ENCODE data around the gene BCKDHB. TPM values are rescaled to one million over a fixed set of nuclear protein-coding genes. Genes with fewer than 3 reads are reported as not detected.

Gene BCKDHB
- total RNA-seq, 6 donors from 2014 or later, result 12.8 to 26.2 (median 14.5) TPM

DNA sequence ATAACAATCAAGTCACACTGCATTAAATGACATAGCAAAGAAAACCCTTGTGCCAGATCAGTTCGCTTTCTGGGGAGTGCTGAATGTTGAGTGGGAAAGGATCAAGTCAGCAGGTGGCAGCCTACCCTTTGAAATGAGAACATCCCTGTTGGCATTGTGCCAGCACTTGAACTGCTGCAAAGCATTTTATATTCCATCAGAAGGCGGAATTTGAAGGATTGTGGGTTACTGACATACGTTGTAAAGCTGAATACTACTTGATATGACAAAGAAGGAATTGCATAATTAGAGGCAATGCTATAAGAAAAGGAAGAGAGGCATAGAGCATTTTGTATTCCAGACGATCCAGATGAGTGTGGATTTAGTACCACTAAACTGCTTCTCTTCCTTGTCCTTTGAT is 26.5 kb downstream of the BCKDHB start:
- H3K9me3 ChIP-seq, result no peaks in the 10 kb centered on the region
- H3K27ac ChIP-seq, result no peak overlapping the region
- peaks cover 0 to 6% (median 0%) of the 10 kb centered on the region in 4 donors for H3K36me3 ChIP-seq
- no peaks in the 10 kb centered on the region for H3K27me3 ChIP-seq
- DNase-seq (peak in 1 of 2 donors; percentile 72), ATAC-seq (ENCODE audit: low FRiP score in 2 of 2) (peak in 1 of 2 donors; percentile 60)
- 49 to 60% methylated on average over 4 of the region's 4 CpGs for WGBS, 2 donors
- no peak overlapping the region for H3K4me3 ChIP-seq
- peak in 1 of 2 donors; percentile 14 for TF ChIP-seq POLR2AphosphoS5 (IDR thresholded peaks at IDR 0.05)
- no peak for TF ChIP-seq EP300 (IDR thresholded peaks at IDR 0.05)
- no peak for TF ChIP-seq POLR2A (IDR thresholded peaks at IDR 0.05)
- TF ChIP-seq, protein P1, sequence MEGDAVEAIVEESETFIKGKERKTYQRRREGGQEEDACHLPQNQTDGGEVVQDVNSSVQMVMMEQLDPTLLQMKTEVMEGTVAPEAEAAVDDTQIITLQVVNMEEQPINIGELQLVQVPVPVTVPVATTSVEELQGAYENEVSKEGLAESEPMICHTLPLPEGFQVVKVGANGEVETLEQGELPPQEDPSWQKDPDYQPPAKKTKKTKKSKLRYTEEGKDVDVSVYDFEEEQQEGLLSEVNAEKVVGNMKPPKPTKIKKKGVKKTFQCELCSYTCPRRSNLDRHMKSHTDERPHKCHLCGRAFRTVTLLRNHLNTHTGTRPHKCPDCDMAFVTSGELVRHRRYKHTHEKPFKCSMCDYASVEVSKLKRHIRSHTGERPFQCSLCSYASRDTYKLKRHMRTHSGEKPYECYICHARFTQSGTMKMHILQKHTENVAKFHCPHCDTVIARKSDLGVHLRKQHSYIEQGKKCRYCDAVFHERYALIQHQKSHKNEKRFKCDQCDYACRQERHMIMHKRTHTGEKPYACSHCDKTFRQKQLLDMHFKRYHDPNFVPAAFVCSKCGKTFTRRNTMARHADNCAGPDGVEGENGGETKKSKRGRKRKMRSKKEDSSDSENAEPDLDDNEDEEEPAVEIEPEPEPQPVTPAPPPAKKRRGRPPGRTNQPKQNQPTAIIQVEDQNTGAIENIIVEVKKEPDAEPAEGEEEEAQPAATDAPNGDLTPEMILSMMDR (IDR thresholded peaks at IDR 0.05), result peak in 4 of 6 experiments; percentile 14 to 48 (median 45)
- H3K4me1 ChIP-seq, result no peaks in the 10 kb centered on the region

DNA sequence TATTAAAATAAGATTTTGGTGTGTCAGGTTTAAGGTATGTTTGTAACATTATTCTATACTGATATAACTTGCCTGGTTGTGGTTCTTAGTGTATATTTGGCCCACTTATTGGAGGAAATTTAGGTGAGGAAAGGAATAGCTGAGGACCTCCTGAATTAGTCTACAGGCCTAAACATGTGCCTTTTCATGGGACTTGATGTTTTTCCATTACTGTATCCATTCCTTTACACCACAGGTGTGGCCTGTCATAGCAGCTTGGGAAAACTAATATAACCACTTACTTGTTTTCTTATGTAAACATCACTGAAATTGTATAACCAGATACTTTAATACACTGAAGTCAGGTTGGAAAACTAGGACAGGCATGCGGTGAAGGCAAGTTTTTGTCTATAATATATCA is 27.6 kb downstream of the BCKDHB start:
- Histone ChIP-seq H3K36me3 (peaks cover 0 to 6% (median 0%) of the 10 kb centered on the region in 4 donors), H3K4me1 (no peaks in the 10 kb centered on the region), H3K9me3 (no peaks in the 10 kb centered on the region), H3K4me3 (no peak overlapping the region), H3K27ac (no peak overlapping the region), H3K27me3 (no peaks in the 10 kb centered on the region)
- 64 to 80% methylated on average over 1 of the region's 1 CpG for WGBS, 2 donors
- ATAC-seq (ENCODE audit: low FRiP score in 2 of 2) (no peak), DNase-seq (no peak)
- TF ChIP-seq EP300 (IDR thresholded peaks at IDR 0.05) (no peak), POLR2A (IDR thresholded peaks at IDR 0.05) (no peak), POLR2AphosphoS5 (IDR thresholded peaks at IDR 0.05) (no peak)
- TF ChIP-seq, protein P1 (IDR thresholded peaks at IDR 0.05), result no peak

DNA sequence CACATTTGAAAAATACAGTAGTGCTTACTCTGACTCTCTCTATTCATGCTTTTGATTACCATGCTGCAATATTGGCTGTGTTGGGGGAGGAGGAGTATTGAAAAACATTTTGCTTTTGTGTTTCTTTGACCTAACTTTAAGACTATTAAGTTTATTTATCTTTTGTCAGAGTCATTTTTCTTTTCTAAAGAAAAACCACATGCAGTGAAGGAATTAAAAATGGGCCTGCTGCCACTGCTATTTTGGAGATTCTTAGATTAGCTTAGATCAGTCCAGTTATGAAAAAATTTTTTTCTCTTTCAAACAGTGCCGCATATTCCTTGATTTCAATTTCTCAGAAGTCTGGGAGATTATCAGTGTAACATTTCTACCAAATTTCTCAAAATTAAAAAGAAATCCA is 36.1 kb downstream of the BCKDHB start:
- H3K4me1 ChIP-seq, result peaks cover 6 to 15% (median 10%) of the 10 kb centered on the region in 4 donors
- WGBS, 2 donors, result 74 to 93% methylated on average over 1 of the region's 1 CpG
- no peak for ATAC-seq (ENCODE audit: low FRiP score in 2 of 2)
- no peak overlapping the region for H3K27ac ChIP-seq
- no peak for DNase-seq
- TF ChIP-seq, protein P1 (IDR thresholded peaks at IDR 0.05), result no peak
- TF ChIP-seq POLR2A (IDR thresholded peaks at IDR 0.05) (no peak), EP300 (IDR thresholded peaks at IDR 0.05) (no peak), POLR2AphosphoS5 (IDR thresholded peaks at IDR 0.05) (no peak)
- H3K9me3 ChIP-seq, result no peaks in the 10 kb centered on the region
- H3K4me3 ChIP-seq, result no peak overlapping the region
- no peaks in the 10 kb centered on the region for H3K36me3 ChIP-seq
- H3K27me3 ChIP-seq, result no peaks in the 10 kb centered on the region

DNA sequence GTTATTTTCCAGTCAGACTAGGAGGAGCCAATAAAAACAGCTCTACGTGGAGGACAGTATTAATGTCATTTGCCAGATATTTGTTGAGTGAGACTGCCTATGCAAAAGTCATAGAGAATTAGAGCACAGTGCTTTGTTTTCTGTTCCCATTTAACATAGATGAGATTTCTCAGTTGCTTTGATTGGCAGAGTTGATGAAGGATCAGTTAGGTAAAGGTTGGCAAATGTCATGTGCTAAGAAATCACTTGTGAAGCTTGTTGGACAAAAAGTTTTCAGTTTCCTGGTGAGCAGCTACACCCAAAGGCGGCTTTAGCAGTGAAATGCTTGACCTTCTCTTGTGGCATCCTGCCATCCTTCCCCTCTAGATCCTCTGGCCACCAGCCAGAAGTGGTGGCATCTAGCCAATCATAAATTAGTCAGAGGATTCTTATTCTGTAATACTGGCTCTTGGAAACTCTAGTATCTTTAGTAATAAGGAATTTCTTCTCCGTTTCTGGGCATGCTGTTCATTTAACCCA is 37.0 kb downstream of the BCKDHB start:
- no peaks in the 10 kb centered on the region for H3K9me3 ChIP-seq
- peak overlapping the region in 1 of 4 donors; percentile 18 for H3K27ac ChIP-seq
- H3K4me1 ChIP-seq, result peaks cover 6 to 15% (median 10%) of the 10 kb centered on the region in 4 donors
- no peaks in the 10 kb centered on the region for H3K36me3 ChIP-seq
- H3K27me3 ChIP-seq, result no peaks in the 10 kb centered on the region
- H3K4me3 ChIP-seq, result no peak overlapping the region
- peak in 1 of 2 donors; percentile 71 for DNase-seq
- TF ChIP-seq POLR2AphosphoS5 (IDR thresholded peaks at IDR 0.05) (peak in 1 of 2 donors; percentile 16), EP300 (IDR thresholded peaks at IDR 0.05) (peak in 1 of 4 donors; percentile 17)
- TF ChIP-seq, protein P1 (IDR thresholded peaks at IDR 0.05), result no peak
- ATAC-seq (ENCODE audit: low FRiP score in 2 of 2), result peak; percentile 60 to 75
- 19 to 23% methylated on average over 3 of the region's 3 CpGs for WGBS, 2 donors

DNA sequence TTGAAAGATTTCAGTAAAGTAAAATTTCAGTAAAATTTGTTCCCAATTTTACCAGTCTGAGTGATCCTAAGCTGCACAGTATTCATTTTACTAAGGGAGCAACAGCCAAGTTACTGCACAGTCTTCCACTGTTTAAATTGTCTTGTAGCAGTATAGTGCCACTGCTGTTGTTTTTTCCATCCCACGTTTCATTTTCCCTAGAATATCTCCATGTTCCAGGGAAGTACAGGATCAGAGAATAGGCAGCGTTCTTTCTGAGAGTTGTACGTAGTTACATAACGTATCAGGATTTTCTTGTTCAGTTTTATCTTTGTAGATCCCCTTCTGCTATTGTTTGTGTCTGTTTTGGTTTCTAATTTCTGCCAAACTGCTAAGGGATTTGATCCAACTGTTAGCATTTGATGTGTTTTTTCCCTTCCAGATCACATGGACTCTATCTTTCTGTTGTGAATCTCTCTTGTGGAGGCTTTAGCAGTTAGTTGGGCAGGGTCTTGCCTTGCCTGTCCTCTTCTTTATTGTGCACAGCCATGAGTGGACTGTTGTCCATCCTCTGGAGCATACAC is 38.4 kb downstream of the BCKDHB start:
- H3K4me1 ChIP-seq, result peaks cover 6 to 15% (median 10%) of the 10 kb centered on the region in 4 donors
- ATAC-seq (ENCODE audit: low FRiP score in 2 of 2) (no peak), DNase-seq (no peak)
- H3K36me3 ChIP-seq, result no peaks in the 10 kb centered on the region
- no peaks in the 10 kb centered on the region for H3K9me3 ChIP-seq
- 76 to 81% methylated on average over 4 of the region's 4 CpGs for WGBS, 2 donors
- H3K27me3 ChIP-seq, result no peaks in the 10 kb centered on the region
- H3K27ac ChIP-seq, result no peak overlapping the region
- no peak for TF ChIP-seq POLR2AphosphoS5 (IDR thresholded peaks at IDR 0.05)
- TF ChIP-seq EP300 (IDR thresholded peaks at IDR 0.05), result no peak
- TF ChIP-seq POLR2A (IDR thresholded peaks at IDR 0.05), result no peak
- TF ChIP-seq, protein P1 (IDR thresholded peaks at IDR 0.05), result no peak
- no peak overlapping the region for H3K4me3 ChIP-seq

Data from upper lobe of left lung (tissue), 6 donors.